NOMO-1 treated with DMSO at 0.1 percent for 48 hours (cell line): Measurements from ENCODE around the gene RASGRF2.

ENCODE experiments used
- DNase-seq: peaks from one replicate; lab custom pipeline; 2025; ENCODE audit not compliant: unreplicated experiment; lab: John Stamatoyannopoulos, UW

RASGRF2 gene

GRCh38 chr5:80941496-80941895 lies 18.7 kb upstream of the RASGRF2 start:
- no peak for DNase-seq

DNA sequence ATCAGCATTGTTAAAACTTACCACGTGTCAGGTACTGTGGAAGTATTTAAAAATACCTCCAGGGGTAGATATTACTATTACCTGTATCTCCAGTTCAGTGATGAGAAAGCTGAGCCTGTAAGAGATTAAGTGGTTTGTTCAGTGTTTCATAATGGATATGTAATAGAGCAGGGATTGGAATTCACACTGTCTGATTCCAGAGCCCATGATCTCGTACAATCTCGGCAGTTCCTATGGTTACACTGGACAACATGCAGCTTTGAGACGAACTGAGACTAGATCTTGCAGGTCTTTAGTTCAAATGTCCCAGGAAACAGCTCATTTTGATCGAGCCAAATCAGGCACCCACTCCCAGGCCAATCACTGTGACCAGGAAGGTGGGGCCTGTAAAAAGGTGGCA lies 8.8 kb upstream of the RASGRF2 start:
- DNase-seq: no peak

DNA sequence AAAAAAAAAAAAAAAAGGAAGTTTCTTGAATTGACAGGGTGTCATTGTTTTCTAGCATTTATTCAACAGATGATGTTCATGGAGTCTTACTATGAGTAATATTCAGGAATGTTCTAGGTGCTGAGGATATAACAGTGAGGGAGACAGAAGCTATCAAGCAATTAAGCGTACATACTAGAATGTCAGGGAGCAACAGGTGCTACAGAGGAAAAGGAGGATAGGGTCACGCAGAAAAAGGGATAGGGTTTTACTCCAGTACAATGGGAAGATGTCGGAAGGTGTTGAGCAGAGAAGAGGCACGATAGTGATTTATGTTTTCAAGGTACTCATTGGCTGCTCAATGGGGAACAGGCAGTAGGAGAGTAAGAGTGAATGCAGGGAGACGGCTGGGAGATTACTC lies 6.6 kb upstream of the RASGRF2 start:
- DNase-seq: no peak

DNA sequence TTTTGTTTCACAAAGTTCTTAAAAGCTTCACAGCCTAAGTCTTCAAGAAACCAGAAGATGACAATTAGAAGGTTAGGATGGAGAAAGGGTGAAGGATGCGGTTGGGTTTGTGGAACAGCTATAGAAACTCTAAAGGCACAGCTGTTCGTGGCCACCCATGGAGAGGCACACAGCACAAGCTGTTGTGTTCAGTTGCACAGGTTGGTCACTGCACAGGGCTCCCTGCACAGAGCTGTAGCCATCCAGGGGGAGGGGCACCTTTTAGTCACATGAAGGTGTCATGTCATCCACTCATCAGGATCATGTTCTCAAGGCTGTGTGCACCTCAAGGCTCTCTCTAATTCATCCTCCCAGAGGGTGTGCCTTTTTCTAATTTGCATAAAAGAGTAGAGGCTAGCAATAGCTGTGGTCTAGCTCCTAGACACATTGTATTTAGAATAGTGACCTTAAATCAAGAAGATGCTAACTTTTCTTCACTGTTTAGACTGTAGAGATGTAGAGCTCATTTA lies 5.0 kb upstream of the RASGRF2 start:
- no peak for DNase-seq

- no peak for DNase-seq
These were observed 3.9 kb upstream of the RASGRF2 start for GRCh38 chr5:80956272-80956671.

- no peak for DNase-seq
These were observed 3.0 kb upstream of the RASGRF2 start for GRCh38 chr5:80957031-80957761.

GRCh38 chr5:80958616-80959015 lies 1.5 kb upstream of the RASGRF2 start:
- DNase-seq: no peak

DNA sequence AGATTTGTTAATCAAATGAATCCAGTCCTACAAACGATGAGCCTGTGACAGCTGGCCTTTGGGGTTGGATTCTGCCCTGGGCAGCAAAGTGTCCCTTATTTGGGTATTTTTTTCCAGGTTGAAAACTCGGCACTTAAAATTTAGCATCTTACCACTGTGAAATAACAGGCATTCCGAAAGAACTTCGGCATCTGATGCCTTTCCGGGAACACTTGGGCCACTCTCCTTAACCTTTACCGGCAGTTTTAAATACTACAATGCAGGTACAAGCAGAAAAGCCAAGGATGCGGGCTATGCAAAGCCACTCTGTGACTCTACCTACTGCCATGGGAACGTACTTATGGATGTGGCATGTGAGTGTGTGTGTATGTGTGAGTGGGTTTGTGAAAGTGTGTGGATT lies 1.0 kb upstream of the RASGRF2 start:
- DNase-seq: no peak

- DNase-seq: peak; percentile 18
These were observed 590 bp downstream of the RASGRF2 start for GRCh38 chr5:80960531-80961375.

- DNase-seq: no peak
These were observed 1.5 kb downstream of the RASGRF2 start for GRCh38 chr5:80961376-80962281.

- DNase-seq: no peak
These were observed 2.7 kb downstream of the RASGRF2 start for GRCh38 chr5:80962630-80963520.

GRCh38 chr5:80963521-80963895 lies 3.3 kb downstream of the RASGRF2 start:
- DNase-seq: no peak

DNA sequence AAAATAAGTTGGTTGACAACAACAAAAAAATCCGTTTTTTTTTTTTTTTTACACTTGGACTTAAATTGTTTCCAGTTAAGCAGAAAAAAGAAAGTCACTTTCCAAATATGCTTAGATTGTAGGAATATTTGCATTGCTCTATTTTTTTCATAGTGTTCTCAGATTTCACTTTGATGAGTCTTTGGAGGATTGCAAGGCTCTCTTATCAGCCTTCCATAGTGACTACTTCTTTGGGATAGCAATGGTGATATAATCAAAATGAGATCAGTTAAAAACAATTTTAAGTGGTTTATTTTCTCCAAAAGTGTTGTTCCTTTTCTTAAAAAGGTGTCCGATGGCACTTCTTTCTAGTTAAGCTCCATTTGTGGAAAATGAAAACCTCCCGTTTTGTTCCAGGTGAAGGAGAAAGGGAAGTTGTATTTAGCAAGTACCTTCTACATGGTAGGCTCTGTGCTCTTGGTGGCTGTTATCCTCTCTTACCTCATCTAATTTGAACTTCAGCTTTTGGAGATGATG lies 3.9 kb downstream of the RASGRF2 start:
- no peak for DNase-seq

DNA sequence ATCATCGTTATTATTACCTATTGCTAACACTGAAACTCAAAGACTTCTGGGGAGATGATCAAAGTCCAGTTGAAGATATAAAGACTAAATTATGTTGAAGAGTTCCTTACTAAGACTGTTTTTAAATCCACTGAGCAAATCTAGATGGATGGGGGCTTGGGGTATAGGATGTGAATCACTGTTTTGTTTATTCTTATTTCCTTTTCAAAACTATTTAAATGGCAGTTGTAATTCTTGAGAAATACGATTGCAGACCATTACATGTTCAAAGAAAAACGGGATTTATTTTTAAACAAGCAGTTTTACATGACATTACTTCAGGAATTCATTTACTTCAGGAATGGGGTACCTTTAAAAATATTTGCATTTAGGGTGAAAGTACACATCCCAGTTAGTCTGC lies 4.3 kb downstream of the RASGRF2 start:
- DNase-seq: no peak

DNA sequence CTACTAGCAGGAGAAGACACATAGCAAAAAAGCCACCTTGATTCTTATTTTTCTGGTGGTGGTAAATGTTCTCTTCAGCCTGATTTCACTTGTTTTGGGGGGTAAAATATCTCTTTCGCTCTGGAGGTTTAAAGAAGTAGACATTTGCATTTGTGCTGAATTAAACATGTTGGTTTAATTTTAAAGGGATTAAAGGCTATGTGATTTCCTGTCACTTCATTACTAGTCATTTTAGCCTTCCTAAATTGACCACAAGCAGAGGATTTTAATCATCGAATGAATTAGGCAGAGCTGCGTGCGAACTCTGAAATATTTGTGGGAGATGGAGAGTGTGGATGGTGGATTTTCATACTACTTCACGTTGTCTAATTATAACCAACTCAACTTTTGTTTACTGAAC lies 4.8 kb downstream of the RASGRF2 start:
- DNase-seq: no peak

GRCh38 chr5:80967500-80968181 lies 7.5 kb downstream of the RASGRF2 start:
- DNase-seq: no peak

GRCh38 chr5:80973027-80973426 lies 12.9 kb downstream of the RASGRF2 start:
- DNase-seq: no peak

DNA sequence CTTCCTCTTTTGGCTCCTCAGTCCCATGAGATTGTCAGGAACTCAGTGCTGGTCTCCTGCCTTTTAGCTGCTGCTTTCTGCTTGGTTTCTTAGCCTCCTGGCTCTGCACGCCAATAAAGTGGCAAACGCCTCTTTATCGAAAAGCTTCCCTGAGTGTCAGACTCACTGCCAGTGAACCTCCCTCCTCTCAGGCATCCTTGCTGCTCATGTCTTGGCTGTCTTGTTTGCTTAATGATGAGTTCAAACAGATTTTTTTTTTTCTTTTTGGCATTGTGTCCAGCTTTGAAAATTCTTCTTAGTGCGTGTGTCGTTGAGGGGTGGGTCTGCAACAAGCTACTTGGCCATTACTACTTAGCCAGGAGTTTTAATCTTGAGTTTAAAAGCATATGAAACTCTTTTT lies 14.9 kb downstream of the RASGRF2 start:
- DNase-seq: no peak

DNA sequence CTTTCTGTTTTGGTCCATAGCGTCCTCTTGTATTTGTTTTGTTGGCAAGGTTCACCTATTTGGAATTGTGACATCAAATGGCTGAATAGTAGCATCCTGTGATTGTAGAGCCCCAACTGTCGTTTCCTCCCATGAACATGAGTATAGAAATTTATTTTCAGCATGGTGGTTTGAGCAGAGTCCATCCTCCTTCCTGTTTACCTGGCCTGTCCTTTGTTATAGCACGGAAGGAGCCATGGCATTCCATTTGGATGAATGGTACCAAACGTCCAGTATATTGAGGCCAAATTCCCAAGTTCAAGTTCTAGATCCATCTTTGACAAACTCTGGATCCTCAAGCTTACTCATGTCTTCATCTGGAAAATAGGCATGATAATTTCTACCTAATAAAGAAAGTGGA lies 16.8 kb downstream of the RASGRF2 start:
- DNase-seq: no peak
